CD14-positive monocyte (primary cell): ENCODE data around the gene PIAS4. TPM values are rescaled to one million over a fixed set of nuclear protein-coding genes. Genes with fewer than 3 reads are reported as not detected.
A peak's percentile ranks its signal among the peaks of the same experiment; 100 is the strongest.

Experiments used
- DNase-seq, 3 donors: peaks; one replicate each; pipeline ENCODE4 v3.0.0-alpha.2; 2011 to 2022
- H2AFZ ChIP-seq: 2 replicates; pipeline ENCODE4 v1.6.0; 2012; ENCODE audit warnings: mild to moderate bottlenecking, low read depth, low read length, inconsistent platforms; ENCODE audit not compliant: insufficient read depth, poor library complexity, severe bottlenecking
- H3K27ac ChIP-seq, 2 donors: 1 replicate in 1 of 2; 2 replicates in 1 of 2; pipeline ENCODE4 v1.5.1; 2012 to 2013; ENCODE audit warnings: low read length in 2 of 2, control low read depth in 1 of 2, inconsistent platforms in 1 of 2, low read depth in 1 of 2, mild to moderate bottlenecking in 1 of 2
- H3K27me3 ChIP-seq, 2 donors: one replicate each; pipeline versions ENCODE4 v1.6.0 to v1.6.1; 2011 to 2013; ENCODE audit warnings: low read length in 2 of 2; ENCODE audit not compliant: control insufficient read depth in 2 of 2, insufficient read depth in 2 of 2
- H3K36me3 ChIP-seq, 2 donors: replicated peaks in 1 of 2; 1 replicate in 1 of 2; 2 replicates in 1 of 2; pipeline versions ENCODE4 v1.5.1 to v1.6.1; 2012 to 2013; ENCODE audit warnings: low read length in 2 of 2, control low read depth in 1 of 2, inconsistent platforms in 1 of 2, mild to moderate bottlenecking in 1 of 2; ENCODE audit not compliant: insufficient read depth in 2 of 2, control insufficient read depth in 1 of 2
- H3K4me1 ChIP-seq, 2 donors: 1 replicate in 1 of 2; 2 replicates in 1 of 2; pipeline versions ENCODE4 v1.5.1 to v1.6.1; 2012 to 2013; ENCODE audit warnings: low read length in 2 of 2, control low read depth in 1 of 2, inconsistent platforms in 1 of 2, mild to moderate bottlenecking in 1 of 2, moderate library complexity in 1 of 2; ENCODE audit not compliant: insufficient read depth in 2 of 2, control insufficient read depth in 1 of 2
- H3K4me2 ChIP-seq: replicated peaks from 2 replicates; pipeline ENCODE3; 2012; ENCODE audit warnings: low read length, moderate library complexity, mild to moderate bottlenecking; ENCODE audit not compliant: poor library complexity, severe bottlenecking; ENCODE audit errors: extremely low read depth
- H3K4me3 ChIP-seq, 3 experiments: fragments of 200-600 bp in 1 of 3; sonication (generic) in 1 of 3; replicated peaks in 1 of 3; 1 replicate in 2 of 3; 2 replicates in 1 of 3; pipeline ENCODE4 v1.5.1; 2011 to 2013; ENCODE audit warnings: low read length in 3 of 3, mild to moderate bottlenecking in 3 of 3, control low read depth in 2 of 3, low read depth in 2 of 3, inconsistent platforms in 1 of 3, moderate library complexity in 1 of 3
- H3K79me2 ChIP-seq: 2 replicates; pipeline ENCODE4 v1.6.0; 2012; ENCODE audit warnings: mild to moderate bottlenecking, control low read depth, inconsistent platforms, low read length, moderate library complexity; ENCODE audit not compliant: insufficient read depth
- H3K9ac ChIP-seq: 2 replicates; pipeline ENCODE4 v1.6.0; 2017; ENCODE audit warnings: low read length, mild to moderate bottlenecking; ENCODE audit not compliant: insufficient read depth, poor library complexity, severe bottlenecking
- H3K9me3 ChIP-seq, 2 donors: replicated peaks in 1 of 2; 1 replicate in 1 of 2; 2 replicates in 1 of 2; pipeline versions ENCODE4 v1.5.1 to v1.6.1; 2012 to 2013; ENCODE audit warnings: low read length in 2 of 2, control low read depth in 1 of 2; ENCODE audit not compliant: control insufficient read depth in 1 of 2, insufficient read depth in 1 of 2
- H4K20me1 ChIP-seq: 2 replicates; pipeline ENCODE4 v1.6.0; 2012; ENCODE audit warnings: mild to moderate bottlenecking, low read length, control low read depth, moderate library complexity; ENCODE audit not compliant: insufficient read depth
- H3K27ac Mint-ChIP-seq, 7 donors: one replicate each; pipeline ENCODE4 v1.8.0; 2020; ENCODE audit warnings: mild to moderate bottlenecking in 7 of 7, mixed read lengths in 7 of 7, moderate library complexity in 6 of 7, inconsistent platforms in 2 of 7
- H3K27me3 Mint-ChIP-seq, 3 donors: one replicate each; pipeline ENCODE4 v1.8.0; 2021 to 2022; ENCODE audit warnings: low read depth in 3 of 3, mild to moderate bottlenecking in 3 of 3, mixed read lengths in 3 of 3, moderate library complexity in 3 of 3, inconsistent platforms in 1 of 3
- H3K36me3 Mint-ChIP-seq, 2 donors: one replicate each; pipeline ENCODE4 v1.8.0; 2020; ENCODE audit warnings: mixed read lengths in 2 of 2, inconsistent platforms in 1 of 2, mild to moderate bottlenecking in 1 of 2
- H3K4me1 Mint-ChIP-seq: one replicate; pipeline ENCODE4 v1.8.0; 2020; ENCODE audit warnings: mild to moderate bottlenecking, mixed read lengths
- H3K4me3 Mint-ChIP-seq, 2 donors: one replicate each; pipeline ENCODE4 v1.8.0; 2020; ENCODE audit warnings: mild to moderate bottlenecking in 2 of 2, mixed read lengths in 2 of 2, moderate library complexity in 1 of 2
- H3K9me3 Mint-ChIP-seq, 7 donors: one replicate each; pipeline ENCODE4 v1.8.0; 2020 to 2022; ENCODE audit warnings: mixed read lengths in 7 of 7, mild to moderate bottlenecking in 6 of 7, moderate library complexity in 6 of 7, inconsistent platforms in 2 of 7
- CTCF ChIP-seq: fragments of 200-600 bp; IDR thresholded peaks from one replicate; pipeline ENCODE4 v1.8.0; 2022; ENCODE audit warnings: antibody characterized with exemption, mild to moderate bottlenecking
- WGBS: methylation state at CpG from one replicate; pipeline ENCODE4 v1.1.5; 2013; ENCODE audit warnings: missing lambda C conversion rate; ENCODE audit not compliant: insufficient coverage; 5-methylcytosine and 5-hydroxymethylcytosine counted together
- intact Hi-C, 2 donors: fragments of 100-400 bp; cut with micrococcal nuclease; formaldehyde crosslinking; loops; one replicate each; pipeline versions ENCODE4 v1.15.0 to v1.15.1; 2023
- polyA plus RNA-seq, 3 donors: library from polyadenylated mRNA; depleted of rRNA in 1 of 3; unstranded in 2 of 3; stranded (reverse) in 1 of 3; fragments of 300-500 nt in 2 of 3; fragments of >200 nt in 1 of 3; fragmentation: Illumina TruSeq in 2 of 3; gene quantifications; 1 replicate in 2 of 3; 2 replicates in 1 of 3; pipeline ENCODE4 v1.2.3, GENCODE V29; 2012 to 2021

The PIAS4 gene
- polyA plus RNA-seq, 3 donors: 2.3 to 8.1 (median 5.9) TPM

DNA sequence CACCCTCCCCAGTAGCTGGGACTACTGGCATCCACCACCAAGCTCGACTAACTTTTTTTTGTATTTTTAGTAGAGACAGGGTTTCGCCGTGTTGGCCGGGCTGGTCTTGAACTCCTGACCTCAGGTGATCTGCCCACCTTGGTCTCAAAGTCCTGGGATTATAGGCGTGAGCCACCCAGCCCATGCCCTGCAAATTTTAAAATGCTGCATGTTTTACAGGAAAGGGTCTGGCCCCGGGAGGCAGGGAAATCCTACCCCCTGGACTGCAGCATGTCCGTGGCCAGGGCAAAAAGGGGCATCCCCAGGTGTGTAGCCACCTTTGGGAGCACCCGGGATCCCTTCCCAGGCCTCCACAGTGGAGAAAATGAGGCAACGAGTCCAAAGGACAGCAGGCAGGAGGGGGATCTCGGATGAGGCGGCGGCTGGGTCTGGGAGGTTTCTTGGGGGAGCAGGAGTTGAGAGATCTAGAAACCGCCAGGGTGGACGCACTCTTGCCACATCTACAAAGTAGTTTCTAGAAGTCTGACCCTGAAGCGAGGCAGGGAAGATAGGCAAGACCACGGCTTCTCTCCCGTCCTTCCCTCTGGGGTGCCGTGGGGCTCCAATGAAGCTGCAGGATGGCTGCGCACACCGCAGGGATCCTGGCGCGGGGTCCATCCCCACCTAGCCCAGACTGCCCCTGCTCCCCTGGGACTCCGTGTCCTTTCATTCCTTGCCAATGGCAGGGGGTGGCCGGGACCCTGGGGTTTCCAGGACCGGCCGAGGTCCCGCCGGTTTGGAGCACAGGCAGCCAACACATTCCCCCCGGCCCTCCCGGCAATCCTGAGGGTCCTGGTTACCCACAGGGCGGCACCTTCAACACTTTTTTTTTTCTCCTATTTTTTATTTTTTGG, 80.5 kb downstream of the PIAS4 start:
- 86% methylated on average over 22 of the region's 31 CpGs for WGBS

More for the DNA sequence above, 80.5 kb downstream of the PIAS4 start:
- Mint-ChIP-seq H3K4me3 (no peak overlapping the region), H3K27ac (peak overlapping the region in 1 of 7 donors; percentile 63), H3K9me3 (no peaks in the 10 kb centered on the region), H3K36me3 (peaks cover 0 to 12% of the 10 kb centered on the region in 2 donors), H3K27me3 (peaks cover 0 to 5% (median 2%) of the 10 kb centered on the region in 3 donors), H3K4me1 (peaks cover 31% of the 10 kb centered on the region)
- Histone ChIP-seq H3K27ac (no peak overlapping the region), H3K4me2 (no peak overlapping the region), H3K9me3 (no peaks in the 10 kb centered on the region), H4K20me1 (no peaks in the 10 kb centered on the region), H3K79me2 (peaks cover 9% of the 10 kb centered on the region), H3K27me3 (no peaks in the 10 kb centered on the region), H3K36me3 (peaks cover 0 to 8% of the 10 kb centered on the region in 2 donors), H3K9ac (no peak overlapping the region), H2AFZ (no peak overlapping the region), H3K4me1 (peaks cover 34 to 41% of the 10 kb centered on the region in 2 donors), H3K4me3 (no peak overlapping the region)
- DNase-seq: no peak
- intact Hi-C loops: loop anchor here in 1 of 2 donors (5.0 kb wide), 1 partner anchor 56 kb away; no protein-coding TSS in a partner anchor
- no peak for TF ChIP-seq CTCF
